GM18951 (cell line): Measurements from ENCODE around the gene MED29.

ENCODE experiments used
- POLR2A ChIP-seq: IDR thresholded peaks from 4 replicates; pipeline ENCODE4 v1.6.1; 2011; ENCODE audit warnings: mild to moderate bottlenecking; ENCODE audit not compliant: insufficient read length, insufficient read depth; ENCODE audit errors: extremely low read depth
- in situ Hi-C: fragments of 300-500 bp; cut with MboI; formaldehyde crosslinking; loops from one replicate; pipeline ENCODE4 v1.12.0; 2022; ENCODE audit warnings: low sequenced_read_pairs, mixed read lengths, inconsistent platforms; ENCODE audit not compliant: unreplicated experiment

MED29 gene

GRCh38 chr19:39379865-39380396 is 11.2 kb upstream of the MED29 start:
- in situ Hi-C loops = no loop called here
- TF ChIP-seq POLR2A = no peak

GRCh38 chr19:39380521-39381502 is 10.4 kb upstream of the MED29 start:
- no peak for TF ChIP-seq POLR2A
- in situ Hi-C loops = no loop called here

DNA sequence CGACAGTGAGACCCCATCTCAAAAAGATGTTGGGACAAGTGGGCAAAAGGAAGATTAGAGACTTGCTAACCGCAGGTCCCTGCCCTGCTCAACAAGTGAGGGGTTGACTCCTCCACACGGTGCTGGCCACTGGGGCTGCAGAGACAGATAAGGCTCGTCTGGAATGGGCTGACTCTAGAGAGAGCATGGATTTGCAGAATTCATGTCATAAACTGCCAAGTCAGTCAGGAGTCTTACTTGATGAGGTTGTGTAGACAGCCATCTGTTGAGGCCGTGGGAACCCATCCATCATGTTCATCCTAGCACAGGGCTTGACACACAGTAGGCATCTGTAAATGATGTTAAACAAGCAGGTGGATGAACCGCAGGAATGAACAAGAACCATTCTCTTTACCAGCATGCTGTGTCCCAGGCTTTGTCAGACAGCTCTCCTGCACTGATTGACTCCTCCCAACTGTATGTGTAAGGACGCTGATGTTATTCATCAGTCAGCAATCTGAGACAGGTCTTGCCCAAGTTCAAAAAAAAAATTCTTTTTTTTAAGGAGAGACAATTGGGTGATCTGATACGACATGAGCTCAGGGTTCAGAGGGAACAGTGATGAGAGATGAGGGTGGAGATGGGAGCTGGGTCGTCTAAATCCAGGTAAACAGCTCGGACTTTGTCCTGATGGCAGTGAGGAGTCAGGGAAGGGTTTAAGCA is 9.1 kb upstream of the MED29 start:
- TF ChIP-seq POLR2A = no peak
- in situ Hi-C loops = no loop called here

GRCh38 chr19:39382991-39383828 is 8.0 kb upstream of the MED29 start:
- in situ Hi-C loops = no loop called here
- no peak for TF ChIP-seq POLR2A

DNA sequence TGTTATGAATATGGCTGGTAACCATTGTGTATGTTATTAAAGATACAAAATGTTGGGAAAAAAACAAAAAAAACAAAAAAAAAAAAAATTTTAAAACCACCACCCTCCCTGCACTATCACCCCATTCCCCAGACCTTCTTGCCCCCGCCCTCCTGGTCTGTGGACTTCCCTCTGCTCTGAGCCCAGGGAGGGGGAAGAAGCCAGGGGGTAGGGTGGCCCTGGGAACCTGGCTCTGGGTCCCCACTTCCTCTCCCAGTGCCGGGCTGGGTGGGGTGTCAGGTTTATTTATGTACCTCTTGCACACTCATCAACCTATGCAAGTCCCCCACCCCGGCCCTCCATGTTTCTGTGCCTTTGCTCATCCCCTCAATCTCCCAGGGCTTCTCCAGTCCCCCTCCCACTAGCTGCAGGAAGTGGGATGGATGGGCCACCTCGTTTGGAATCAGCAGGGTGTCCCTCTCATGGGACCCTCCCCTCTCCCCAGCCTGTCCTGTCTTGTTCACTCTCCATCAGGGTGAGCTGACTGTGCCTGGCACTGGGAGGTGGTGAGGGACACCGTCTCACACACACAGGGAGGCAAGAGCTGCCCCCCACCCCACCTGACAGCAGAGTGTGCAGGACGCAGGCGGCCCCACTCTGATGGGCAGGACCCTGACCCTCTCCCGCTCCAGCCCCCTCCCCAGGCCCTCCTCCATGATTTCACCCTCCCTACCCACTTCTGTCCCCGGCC is 6.2 kb upstream of the MED29 start:
- no peak for TF ChIP-seq POLR2A
- in situ Hi-C loops = no loop called here

GRCh38 chr19:39385629-39386411 is 5.4 kb upstream of the MED29 start:
- no peak for TF ChIP-seq POLR2A
- in situ Hi-C loops = no loop called here

DNA sequence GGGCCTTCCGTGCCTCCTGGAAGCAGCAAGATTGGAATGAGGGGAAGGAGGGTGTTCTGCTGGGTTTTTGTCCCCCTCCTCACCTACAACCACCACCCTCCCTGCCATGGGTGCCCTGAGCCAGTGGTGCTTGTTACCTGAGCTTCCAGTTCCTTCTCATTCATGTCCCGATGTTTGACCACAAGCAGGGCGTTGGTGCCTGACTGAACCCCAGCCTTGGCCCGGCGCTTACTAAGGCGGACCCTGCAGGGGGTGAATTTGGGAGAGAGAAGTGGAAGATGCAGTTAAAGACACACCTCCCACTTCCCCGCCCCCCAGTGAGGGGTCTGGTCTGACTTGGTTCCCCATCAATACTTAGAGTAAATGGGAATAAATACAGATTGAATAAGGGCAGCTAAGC is 4.6 kb upstream of the MED29 start:
- no peak for TF ChIP-seq POLR2A

GRCh38 chr19:39388657-39389056 is 2.5 kb upstream of the MED29 start:
- in situ Hi-C loops = no loop called here
- no peak for TF ChIP-seq POLR2A

More for the DNA sequence above, 4.6 kb upstream of the MED29 start:
- in situ Hi-C loops = no loop called here

DNA sequence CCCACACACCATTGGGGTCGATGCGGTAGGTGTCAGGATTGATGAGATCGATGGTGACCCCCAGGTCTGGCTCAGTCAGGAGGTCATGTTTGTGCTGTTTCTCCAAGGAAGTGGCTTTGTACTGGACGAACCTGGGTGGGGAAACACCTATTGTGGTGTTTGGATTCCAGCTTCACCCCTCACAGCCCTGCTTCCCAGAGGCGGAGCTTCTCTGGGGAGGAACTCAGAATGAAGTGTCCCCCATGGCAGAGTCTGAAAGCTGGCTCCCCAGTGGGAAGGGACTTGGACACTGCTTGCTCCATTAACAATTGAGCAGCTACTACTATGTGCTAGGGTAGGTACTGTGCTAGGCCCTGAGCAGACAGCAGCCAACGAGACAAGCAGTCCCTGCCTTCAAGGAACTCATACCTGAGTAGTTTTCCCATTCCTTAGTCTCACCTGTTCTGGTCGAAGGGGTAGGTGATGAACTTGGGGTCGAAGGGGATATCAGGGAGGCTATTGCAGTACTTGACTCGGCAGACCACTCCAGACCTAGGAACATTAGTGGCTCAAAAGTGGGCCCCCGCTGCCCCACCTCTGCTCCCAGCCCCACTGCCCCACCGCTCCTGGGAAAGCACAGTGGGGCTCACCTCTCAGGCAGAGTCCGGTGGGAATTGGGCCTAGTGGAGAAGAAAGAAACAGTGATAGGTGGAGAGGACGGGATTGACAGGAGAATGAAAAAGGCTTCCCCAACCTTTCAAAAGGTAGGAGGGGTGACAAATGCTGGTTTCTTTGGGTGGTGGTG is 1.4 kb upstream of the MED29 start:
- no peak for TF ChIP-seq POLR2A
- in situ Hi-C loops = no loop called here

DNA sequence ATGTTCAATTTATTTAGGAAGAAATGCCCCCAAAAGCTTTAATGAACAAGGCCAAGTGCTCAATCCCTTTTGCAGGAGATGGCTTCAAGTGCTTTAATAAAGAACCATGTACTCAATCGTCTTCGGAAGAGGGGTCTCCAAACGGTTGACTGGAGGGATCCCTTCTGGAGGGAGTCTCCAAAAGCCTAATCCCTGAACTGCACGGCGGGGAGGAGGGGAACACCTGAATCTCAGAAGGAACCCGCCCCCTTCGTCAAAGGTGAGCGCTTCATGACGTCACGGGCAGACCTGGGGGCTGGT is 777 bp upstream of the MED29 start:
- in situ Hi-C loops = no loop called here
- TF ChIP-seq POLR2A = no peak
